HG02759 (cell line): ENCODE results near the gene NECTIN1.
A peak's percentile ranks its signal among the peaks of the same experiment; 100 is the strongest.

Experiments used
- ATAC-seq: cut with Tn5 transposase; IDR thresholded peaks from one replicate; pipeline ENCODE4 v1.9.1; 2021; ENCODE audit warnings: mild to moderate bottlenecking, moderate library complexity; ENCODE audit not compliant: unreplicated experiment

NECTIN1 gene

DNA sequence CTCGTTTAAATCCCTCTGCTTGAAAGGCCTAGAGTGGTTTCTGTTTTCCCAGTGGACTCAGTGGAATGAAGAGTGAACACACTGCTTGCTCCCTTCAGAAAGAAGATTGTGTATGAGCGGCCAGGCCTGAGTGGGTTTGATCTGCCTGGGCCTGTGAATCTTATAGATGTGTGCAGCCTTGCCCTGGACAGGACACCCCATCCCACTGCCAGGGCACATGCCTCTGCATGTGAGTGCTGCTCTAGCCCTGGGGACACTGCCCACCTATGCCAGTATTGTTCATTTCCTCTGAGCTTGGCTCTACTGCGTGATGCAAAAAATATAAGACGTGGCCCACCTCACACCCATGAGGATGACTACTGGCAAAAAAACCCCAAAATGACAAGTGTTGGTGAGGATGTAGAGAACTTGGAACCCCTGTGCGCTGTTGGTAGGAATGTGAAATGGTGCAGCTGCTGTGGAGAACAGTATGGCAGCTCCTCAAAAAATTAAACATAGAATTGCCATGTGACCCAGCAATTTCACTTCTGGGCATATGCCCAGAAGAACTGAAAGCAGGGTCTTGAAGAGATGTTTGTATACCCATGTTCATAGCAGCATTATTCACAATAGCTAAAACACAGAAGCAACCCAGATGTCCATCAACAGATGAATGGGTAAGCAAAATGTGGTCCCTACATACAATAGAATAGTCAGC, 27.3 kb upstream of the NECTIN1 start:
- ATAC-seq = no peak

DNA sequence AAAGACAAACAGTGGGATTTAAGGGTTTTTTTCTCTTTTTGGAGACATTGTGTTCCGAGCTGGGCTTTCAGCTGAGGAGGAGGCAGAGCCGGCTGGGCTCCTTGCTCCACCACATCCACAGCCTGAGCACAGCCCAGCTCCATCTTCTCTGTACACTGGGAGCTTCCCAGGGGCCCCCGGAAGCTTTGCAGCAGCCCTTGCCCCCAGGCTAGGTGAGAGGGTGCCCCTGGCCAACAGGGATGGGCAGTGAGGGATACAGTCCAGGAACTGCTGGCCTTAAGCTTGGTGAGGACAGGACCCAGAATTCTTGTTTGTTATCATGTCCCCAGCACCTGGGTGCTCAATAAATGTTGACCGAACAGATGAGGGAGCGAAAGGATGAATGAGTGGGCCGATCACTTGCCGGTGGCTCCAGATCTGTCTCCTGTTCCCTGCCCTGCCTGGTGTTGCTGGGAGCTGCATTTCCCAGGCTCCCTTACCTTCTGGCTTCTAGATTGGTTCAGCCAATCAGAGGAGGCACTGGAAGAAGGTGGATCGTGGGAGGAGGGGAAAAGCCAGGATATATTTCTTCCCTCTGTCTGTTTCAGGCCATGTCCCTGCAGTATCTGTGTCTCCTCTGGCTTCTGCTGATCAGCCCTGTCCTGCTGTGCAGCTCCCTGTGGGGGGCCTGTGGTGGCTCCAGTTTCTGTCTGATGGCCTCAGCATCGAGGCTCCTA, 26.5 kb upstream of the NECTIN1 start:
- ATAC-seq = no peak

DNA sequence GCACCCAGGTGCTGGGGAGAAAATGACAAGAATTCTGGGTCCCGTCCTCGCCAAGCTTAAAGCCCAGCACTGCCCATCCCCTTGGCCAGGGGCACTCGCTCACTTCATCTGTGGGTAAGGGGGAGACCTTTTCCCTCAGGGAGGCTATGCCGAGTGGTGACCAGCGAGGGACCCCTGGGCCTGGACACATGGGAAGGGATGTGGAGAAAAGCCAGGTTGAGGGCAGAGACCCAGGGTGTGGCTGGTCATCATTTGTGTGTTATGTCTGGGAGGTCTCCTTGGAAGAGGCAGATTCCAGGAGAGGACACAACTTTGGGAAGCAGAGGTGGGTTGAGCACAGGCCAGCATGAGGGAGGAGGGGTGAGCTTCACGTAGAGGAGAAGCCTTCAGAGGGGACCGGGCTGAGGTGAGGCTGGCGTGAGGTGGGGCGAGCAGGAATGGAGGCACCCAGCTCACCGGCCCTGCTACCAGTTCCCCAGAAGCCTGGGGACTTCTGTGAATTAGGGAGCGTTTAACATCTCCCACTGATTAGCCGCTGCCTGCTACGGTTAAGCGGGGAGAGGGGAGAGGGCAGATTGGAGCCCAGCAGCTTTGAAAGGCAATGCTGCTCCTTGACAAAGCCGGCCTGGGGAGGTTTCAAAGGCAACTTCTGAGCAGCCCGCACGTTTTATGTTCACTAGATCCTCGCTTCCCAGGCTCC, 25.8 kb upstream of the NECTIN1 start:
- ATAC-seq = no peak

DNA sequence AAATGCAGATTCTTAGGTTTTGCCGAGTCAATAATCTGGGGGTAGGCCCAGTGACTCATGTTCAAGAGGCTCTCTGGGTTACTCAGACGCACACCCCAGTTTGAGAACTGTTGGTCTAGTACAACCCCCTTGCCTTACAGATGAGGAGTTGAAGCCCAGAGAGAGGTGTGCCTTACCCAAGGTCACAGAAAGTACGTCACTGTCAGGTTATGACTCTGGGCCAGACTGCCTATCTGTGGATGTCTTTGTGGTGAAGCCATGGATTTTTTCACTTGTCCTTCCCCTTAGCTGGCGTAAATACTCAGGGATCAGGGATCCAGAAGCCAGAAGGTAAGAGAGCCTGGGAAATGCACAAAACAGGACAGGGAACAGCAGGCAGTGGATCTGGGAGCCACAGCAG, 25.2 kb upstream of the NECTIN1 start:
- no peak for ATAC-seq

DNA sequence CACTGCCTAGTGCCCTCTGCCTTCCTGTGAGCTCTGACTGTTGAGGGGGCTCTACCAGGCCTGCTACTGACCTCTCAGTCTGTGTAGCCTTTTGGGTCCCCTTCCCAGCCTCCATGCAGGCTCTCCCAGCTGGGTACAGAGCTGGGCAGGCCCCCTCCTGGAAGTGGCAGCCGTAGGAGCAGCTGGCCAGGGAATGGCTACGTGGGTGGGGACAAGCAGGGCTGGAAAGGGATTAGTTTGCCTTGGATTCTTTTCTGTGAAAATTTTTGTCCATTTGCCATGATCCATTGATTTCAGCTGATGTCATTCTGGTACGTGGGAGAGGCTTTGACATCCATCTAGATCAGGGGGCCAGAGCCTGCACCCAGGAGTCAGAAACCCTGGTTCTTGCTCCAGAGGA, 23.9 kb upstream of the NECTIN1 start:
- no peak for ATAC-seq

DNA sequence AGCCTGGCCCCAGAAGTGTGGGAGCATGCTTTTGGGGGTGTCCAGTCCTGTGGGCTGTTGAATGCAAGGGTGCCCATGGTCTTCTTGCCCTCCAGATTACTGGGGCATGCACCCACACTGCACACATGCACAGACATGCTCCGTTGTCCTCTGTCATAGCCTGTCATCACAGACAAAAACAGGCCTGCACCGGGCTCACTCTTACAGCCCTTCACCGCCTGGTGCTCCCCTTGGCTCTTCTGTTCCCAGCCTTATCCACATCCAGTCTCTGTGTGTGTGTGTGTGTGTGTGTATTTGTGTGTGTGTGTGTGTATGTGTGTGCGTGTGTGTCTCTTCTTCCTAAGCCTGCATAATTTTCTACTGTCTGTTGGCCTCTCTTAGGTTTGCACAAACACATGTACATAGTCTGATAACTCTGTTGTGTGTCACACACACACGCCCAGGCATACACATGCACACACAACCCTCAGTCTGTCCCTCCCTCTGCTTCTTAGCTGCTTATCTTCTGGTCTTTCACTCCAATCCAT, 23.4 kb upstream of the NECTIN1 start:
- peak; percentile 41 for ATAC-seq

DNA sequence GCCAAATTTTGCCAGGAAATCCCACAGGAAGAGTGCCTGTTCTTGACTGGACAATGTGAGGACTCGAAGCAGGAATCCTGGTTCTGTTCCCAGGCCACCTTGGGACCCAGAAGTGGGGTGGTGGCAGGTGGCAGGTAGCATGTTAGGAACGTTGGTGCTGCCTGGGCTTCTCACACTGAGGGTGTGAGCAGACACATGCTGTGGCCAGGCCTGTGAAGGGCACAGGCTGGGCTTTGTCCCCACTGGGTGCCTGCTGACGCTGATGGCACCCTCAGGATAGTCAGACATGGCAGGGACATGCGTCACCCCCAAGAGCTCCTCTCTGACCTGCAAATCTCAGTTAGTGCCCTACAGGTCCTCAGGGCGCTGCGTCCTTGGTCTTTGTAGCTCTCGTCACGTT, 21.1 kb upstream of the NECTIN1 start:
- no peak for ATAC-seq

DNA sequence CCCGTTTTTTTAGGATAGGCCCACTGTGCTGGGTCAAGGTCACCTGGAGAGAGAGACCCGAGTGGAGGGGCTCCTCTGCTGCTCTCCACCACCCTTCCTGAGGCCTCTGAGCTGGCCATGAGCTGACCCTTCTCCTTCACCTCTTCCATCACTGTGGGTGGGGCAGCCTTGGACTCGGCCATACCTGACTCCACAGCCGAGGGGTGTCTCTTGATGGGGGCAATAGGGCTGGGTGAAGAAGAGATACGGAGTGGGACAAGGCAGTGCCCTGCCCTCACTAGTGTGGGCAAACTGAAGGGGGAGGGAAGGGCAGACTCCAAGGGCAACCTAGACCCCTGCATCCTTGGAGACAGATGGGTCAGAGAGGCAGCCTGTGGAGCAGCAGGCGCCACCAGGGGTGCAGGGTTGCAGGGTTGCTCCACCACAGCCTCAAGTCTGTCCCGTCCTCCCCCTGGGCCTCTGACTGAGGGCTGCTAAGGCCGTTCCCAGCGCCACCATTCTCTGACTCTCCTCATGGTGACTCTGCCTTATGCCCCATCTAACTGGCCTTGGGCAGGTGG, 20.1 kb upstream of the NECTIN1 start:
- ATAC-seq = no peak

DNA sequence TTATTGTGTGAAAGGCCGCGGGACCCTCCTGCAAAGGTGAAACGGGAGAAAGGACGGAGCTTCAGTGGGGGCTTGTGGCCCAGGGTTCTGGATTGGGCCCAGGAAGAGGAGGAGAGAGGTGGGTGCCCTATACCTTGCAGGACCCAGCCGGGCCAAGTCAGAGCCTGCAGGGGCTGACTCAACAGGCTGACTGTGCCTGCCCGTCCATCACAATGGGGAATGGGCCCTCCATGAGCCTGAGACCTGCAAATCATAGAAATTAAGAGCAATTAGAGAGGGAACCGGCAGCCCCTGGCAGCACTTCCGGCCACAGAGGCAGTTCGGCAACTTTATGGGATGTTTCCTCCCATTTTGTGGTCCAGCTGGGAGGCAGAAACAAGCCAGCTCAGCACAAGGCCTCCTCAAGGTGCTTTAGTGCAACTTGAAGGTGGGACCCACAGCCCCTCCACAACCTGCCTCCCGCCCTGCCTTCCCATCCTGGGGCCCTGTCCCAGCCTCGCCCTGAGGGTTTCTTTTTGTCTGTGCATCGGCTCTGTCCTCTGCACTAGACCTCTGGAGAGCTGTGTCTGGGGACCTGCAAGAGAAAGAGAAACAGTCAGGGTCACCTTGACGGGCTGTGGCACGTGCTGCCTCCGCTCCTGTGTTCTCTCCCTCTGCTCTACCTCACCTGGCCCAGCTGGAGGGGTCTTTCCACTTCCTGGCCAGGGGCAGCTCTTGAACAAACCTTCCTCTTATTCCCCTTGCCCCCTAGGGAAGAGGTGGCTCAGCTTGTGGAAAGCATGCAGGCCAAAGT, 19.1 kb upstream of the NECTIN1 start:
- ATAC-seq = no peak

DNA sequence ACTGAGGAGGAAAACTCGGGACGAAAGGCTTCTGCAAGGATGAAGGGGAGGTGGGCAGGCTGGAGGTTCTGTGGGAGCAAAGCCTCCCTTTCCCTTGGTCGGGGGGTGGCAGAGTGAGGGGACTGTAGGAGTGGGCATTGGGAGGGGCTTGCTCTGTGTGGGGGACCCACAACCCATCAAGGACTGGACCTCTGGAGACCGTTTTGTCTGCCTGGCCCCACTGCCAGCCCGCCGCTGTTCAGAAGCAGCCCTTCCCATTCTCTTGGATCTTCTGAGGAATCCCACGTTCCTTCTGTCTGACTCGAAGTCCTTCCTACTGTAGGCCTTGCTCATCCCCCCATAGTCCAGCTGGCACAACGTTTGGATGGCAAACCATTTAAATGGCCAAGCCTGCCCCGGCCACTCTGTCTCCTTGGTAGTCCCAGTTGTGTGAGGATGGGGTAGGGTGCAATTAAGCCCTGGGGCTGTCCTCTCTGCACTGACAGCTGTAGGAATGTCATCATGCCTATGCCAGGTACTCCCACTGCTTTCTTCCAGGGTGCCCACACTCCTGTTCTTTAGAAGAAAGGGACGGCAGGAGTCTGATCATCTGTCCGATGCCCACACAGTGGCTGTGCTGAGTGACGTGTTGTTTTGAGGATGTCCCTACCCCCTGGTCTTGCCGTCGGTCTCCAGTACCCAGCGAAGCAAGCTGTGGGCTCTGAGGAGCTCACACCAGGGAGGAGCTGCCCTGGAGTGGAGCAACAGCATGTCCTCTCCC, 17.0 kb upstream of the NECTIN1 start:
- no peak for ATAC-seq

DNA sequence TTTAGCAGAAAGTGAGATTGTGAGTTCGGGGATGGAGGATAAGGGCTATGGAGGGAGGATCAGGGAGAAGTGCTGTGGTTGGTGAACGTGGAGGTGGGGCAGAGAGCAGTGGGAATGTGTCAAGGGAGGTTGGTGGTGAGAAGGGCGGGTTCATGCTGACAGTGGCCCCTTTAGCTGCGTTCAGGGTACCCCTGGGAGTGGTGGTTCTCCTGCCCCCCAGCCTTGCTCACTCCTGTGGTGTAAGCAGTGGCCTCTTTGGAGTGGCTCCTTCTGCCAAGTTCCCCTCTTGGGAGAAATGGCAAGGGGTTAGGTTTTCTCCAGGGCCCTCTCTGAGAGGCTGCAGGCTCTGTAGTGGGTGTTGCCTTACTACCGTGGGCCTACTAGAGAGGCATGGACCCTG, 16.1 kb upstream of the NECTIN1 start:
- ATAC-seq = no peak

DNA sequence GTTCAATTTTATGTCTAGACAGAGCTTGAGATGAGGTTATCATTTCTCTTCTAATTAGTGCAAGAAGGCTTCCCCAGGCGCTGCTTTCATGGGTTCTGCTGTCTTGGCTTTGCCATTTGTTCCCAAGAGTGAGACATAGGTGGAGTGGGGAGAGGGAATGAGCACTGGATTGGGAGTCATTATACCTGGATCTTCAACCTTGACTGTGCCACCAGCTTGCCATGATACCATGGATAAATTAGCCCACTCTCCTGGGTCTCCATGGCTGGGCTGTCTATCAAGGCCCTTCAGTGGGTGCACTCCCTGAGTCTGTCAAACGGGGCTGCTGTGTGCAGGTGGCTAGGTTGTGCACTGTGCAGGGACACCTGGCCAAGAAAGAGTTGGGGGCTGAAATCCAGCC, 15.6 kb upstream of the NECTIN1 start:
- no peak for ATAC-seq

DNA sequence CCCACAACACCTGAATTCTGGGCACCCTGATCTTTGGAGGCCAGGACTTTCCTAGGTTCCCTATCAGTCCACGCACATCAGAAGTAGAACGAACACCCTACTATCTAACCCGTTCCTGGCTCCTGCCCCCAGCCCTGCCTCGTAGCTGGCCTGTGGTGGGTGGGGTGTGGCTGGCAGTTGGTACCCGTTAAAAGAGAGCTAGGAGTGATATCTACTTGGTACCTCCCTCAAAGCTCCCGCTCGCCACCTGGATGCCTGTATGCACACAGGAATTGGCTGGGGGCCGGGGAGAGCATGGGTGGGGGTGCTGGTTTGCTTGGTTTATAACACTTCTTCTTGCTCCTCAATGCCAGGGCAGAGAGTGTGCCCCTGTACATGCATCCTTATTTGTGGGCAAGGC, 14.0 kb upstream of the NECTIN1 start:
- ATAC-seq = no peak

DNA sequence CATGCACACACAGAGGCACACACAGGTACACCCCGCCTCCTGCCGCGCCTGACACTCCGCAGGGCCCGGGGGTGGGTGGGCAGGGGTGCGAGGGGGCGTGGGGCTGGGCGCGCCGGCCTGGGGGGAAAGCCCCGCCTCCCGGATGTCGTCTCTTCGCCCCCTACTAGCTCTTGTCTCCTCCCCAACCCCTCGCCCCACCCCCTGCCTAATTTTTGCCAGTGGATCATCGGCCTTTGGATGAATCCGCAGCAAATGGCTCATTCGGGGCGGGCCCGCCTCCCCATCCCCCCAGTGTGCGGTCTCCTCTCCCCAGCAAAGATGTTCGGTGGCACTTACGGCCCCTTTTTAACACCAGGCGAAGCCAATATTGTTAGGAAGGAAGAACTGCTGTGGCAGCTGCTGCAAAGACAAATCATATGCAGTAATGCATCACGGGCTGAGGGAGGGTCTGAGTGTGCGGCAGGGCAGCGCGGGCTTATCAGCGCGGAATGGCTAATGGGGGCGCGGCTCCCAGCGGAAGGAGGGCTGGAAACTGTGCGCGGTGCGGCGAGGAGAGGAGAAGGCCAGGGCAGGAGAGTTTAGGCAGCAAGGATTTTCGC, 13.4 kb upstream of the NECTIN1 start:
- ATAC-seq = no peak

DNA sequence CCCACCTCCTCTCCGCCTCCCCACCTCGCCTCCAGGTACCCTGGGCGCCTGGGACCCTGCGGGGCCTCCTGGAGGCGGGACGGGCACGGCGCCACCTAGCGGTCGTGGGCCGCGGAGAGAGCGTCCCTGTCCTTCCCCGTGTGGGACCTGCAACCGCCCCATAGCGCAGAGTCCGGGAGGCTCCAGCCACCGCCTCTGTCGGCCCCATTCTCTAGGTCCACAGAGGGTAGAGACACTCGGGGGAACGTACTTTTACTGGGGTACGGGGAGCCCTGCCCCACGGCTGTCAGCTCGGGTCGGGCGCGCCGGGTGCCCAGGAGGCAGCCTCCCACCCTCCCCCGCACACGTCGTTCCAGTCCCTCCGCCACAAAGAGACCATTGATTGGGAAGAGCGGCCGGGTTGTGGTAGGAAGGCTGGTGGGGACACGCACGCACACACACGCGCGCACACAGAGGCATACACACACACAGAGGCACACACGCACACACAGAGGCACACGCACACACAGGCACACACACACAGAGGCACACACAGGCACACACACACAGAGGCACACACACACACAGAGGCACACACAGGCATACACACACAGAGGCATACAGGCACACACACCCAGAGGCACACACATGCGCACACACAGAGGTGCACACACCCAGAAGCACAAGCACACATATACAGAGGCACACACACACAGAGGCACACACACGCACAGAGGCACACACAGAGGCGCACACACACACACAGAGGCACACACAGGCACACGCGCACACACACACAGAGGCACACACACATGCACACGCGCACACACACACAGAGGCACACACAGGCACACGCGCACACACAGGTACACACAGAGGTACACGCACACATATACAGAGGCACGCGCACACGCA, 12.6 kb upstream of the NECTIN1 start:
- peak; percentile 64 for ATAC-seq

DNA sequence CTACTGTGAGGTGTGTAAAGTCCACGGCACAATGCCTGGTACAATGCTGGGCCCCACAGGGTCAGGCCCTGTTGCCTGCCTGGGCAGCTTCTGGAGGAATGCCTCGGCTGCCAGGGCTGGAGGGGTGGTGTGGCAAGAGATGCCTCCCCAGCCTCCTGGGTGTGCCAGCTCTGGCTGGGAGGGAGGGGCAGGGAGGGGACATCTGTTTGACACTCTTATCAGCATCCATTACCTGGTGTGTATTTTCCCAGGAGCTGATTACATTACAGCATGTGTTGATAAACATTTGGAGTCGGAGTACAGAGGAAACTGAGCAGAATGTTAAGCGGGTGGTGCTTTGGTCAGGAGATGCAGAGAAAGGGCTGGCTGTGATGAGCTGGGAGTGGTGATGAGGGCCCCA, 11.0 kb upstream of the NECTIN1 start:
- ATAC-seq = no peak

DNA sequence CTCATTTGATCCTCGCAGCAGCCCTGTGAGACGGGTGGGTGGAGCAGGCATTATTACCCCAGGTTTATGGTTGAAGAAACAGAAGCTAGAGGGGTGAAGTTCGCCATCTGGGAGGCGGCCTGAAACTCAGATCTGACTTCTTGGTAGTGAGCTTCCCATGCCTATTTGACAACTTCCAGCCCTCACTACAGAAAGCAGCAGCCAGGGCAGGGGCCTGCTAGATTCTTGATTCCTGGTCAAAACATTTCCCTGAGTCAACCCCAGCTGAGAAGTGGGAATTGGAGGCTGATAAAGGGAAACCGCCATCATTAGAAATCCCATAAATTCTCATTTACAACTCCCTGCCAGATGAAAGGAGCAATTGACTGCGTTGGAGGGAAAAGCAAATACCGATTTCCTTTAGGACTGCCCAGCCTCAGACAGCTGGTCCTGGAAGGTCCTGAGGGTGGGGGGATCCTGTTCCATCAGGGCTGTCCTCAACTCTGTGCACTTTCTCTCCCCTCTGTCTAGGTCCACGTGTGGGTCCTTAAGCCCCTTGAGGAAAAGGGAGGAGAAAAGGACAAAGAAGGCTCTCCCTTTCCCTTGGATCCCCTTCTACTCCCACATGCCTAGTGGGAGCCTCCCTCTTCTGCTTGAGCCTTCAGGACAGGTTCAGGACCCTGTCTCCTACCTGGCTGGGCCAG, 10.2 kb upstream of the NECTIN1 start:
- no peak for ATAC-seq

DNA sequence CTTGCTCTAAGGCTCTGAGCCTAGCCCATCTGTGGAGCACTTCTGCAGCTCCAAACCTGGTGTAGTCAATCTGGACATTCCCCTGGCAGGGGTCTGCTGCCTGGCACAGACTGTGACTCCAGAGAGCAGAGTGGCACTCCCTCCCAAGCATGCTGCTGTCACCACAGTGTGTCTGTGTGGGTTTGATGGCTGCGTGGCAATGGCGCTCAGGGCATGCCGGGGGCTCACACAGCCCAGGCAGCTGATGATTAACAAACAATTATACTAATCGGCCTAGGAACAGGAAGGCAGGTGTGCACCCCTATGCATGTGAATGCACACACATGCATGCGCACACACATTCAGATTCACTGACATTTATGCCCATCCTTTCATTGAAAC, 9.0 kb upstream of the NECTIN1 start:
- no peak for ATAC-seq
